AG08396 (cell line): ENCODE measurements around the gene ME3.

Source experiments
- DNase-seq: peaks from one replicate; pipeline ENCODE4 v3.0.0; 2012; ENCODE audit warnings: low spot score, mixed read lengths

ME3 gene

DNA sequence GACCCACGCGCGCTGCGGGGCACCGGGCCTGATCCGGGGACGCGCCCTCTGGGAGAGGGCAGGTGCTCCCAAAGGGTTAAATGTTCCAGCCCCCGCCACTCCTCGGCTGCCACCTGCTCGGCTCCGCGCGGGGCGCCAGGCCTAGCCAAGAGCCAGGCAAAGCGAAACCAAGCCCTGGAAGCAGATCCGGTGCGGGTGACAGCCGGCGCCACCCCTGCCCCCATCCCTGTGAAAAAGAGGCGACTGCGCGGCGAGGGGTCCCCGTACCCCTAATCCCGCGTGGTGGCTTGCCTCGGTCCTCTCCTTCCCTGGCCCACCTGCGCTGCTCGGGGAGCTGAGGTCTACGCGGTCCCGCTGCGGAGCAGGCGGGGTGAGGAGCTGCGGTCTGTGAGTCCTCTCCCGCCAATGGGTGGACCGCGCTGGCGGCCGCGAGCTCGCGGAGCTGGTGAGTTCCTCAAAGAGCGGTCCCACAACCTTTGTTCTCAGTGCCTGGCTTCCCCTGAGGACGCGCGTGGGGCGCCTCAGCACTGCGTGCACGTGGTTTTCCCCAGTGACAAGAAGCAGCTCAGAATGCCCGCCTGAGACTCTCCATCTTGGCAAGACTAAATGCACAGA is at the start of gene ME3:
TSS of gene ME3 (minus strand) at position 610 of the 615 bp plus-strand sequence.
- DNase-seq, result peak; percentile 70

GRCh38 chr11:86722006-86722405 is 49.6 kb upstream of the ME3 start:
- DNase-seq, result peak; percentile 34

- no peak for DNase-seq
Observed at GRCh38 chr11:86720546-86720945, 48.1 kb upstream of the ME3 start.

DNA sequence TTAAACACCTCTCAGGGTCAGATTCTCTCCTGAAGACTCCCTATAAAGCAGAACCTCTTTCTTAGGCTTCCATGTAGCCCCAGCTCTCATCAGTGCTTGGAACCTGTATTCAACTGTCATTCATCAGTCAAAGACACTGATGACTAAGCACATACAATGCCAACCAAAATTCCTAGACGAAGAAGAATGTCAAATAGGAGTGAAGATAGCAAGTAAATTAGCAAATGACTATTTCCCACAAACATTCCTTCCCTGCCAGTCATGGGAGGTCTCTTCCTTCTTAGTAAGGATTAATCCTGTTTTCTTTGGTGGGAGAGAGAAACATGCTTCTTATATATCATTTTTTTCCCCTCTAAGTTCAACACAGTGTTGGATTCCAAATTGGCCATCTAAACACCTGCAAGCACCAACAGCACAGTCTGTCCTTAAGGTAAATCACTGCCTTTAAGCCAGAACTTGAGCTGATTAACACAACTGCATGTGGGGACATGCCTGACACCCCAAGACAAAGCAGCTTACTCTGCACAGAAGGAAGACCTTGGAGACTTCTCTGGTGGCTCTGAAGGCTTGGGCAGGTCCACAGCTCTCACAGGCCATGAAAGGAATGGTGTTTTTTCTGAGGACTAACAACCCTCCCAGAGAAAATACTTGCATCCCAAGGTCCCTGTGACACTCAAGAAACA is 47.5 kb upstream of the ME3 start:
- peak; percentile 61 for DNase-seq

DNA sequence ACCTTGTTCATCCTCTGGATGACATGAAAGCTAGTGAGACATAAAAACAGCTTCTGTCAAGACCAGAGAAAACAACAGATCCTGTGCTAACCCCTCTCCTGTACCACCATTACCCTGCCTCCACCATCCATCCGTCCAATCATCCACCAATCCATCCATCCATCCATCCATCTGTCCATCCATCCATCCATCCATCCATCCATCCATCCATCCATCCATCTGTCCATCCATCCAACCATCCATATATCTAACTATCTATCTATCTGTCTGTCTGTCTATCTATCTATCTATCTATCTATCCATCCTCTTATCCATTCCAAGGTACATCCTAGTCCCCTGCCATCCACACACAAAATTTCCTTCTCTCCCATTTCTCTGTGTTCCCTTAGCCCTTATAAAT is 46.6 kb upstream of the ME3 start:
- no peak for DNase-seq

GRCh38 chr11:86718521-86718920 is 46.1 kb upstream of the ME3 start:
- DNase-seq, result no peak

DNA sequence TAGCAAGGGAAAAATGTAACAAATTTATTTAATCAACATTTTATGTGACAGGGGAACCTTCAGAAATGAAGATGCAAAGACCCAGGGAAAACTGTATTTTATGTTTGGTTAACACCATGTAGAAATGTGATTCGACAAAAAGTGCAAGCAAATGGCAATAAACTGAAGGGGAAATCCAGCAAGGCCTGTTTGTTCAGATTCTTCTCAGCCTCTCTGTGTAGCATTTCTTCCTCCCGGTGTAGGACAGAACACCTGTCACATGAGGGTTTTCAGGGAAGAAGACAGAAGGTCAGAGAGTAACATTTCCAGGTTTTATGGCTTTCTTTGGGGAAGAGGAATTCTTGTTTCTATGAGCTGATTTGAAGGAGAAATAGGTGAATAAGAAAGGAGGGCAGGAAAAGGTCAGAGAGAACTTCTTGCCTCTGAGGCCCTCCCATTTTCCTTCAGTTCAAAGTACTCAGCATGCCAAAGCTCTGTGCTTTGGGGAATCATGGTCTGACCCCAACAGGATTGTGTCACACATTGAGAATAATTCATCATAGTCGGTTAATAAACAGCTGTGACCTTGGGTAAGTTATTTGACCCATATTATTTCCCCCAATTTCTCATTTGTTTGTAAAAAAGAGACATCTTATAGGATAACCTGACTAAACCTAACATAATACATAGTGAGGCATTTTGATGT is 45.5 kb upstream of the ME3 start:
- no peak for DNase-seq

DNA sequence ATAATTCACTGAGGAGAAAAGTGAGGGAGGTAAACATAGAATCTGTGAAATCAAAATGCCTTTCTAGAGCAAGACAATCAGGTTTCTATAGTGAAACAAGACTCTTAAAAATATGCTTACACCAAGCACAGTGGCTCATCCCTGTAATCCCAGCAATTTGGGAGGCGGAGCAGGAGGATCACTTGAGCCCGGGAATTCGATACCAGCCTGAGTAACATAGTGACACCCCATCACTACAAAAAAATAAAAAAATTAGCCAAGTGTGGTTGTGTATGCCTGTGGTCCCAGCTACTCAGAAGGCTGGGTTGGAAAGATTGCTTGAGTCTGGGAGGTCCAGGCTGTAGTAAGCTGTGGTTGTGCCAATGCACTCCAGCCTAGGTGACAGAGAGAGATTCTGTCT is 43.2 kb upstream of the ME3 start:
- no peak for DNase-seq

DNA sequence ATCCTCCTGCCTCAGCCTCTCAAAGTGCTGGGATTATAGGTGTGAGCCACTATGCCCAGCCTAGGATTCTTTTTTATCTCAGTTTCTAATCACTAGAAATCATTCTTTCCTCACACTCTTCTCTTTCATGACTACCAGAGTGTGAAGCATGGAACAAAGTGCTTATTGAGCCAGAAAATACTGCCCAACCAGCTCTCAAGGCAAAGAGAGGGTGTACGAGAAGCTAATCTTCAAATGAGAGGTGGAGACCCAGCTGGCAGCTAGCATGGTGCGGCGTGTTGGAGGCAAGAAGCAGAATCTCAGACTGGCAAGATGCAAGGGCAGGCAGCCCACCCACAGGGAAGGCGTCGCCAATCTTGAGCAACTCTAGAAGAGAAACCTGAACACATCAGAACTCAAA is 41.1 kb upstream of the ME3 start:
- no peak for DNase-seq

- no peak for DNase-seq
Observed at GRCh38 chr11:86710936-86711335, 38.5 kb upstream of the ME3 start.

GRCh38 chr11:86708669-86709068 is 36.3 kb upstream of the ME3 start:
- DNase-seq, result no peak

GRCh38 chr11:86706338-86707131 is 34.1 kb upstream of the ME3 start:
- no peak for DNase-seq

- DNase-seq, result no peak
Observed at GRCh38 chr11:86704710-86705109, 32.3 kb upstream of the ME3 start.

GRCh38 chr11:86703987-86704386 is 31.6 kb upstream of the ME3 start:
- DNase-seq, result no peak

GRCh38 chr11:86702220-86702983 is 30.0 kb upstream of the ME3 start:
- DNase-seq, result no peak

GRCh38 chr11:86699040-86699791 is 26.8 kb upstream of the ME3 start:
- DNase-seq, result no peak

GRCh38 chr11:86698639-86699038 is 26.2 kb upstream of the ME3 start:
- DNase-seq, result no peak

GRCh38 chr11:86696451-86696850 is 24.0 kb upstream of the ME3 start:
- no peak for DNase-seq

- peak; percentile 65 for DNase-seq
Observed at GRCh38 chr11:86696004-86696403, 23.6 kb upstream of the ME3 start.

- DNase-seq, result no peak
Observed at GRCh38 chr11:86695373-86695772, 23.0 kb upstream of the ME3 start.

DNA sequence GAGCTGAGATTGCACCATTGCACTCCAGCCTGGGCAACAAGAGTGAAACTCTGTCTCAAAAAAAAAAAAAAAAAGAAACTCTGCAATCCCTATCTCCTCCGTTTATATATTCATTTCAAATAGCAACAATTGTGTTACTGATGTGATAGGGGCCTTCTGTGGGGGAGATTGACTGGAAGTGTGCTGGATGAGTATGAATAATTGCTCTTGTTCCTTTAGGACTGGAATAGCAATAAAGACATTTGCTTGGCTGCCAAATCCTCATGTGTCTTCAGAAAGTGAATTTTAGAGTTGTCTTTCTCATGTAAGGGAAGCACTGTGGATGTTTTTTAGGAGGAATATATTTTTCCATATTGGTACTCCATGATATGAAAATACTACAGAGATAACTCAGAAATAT is 21.1 kb upstream of the ME3 start:
- DNase-seq, result no peak
